ENCODE results near the gene RAB35. TPM values are rescaled to one million over a fixed set of nuclear protein-coding genes. Genes with fewer than 3 reads are reported as not detected.
A peak's percentile ranks its signal among the peaks of the same experiment; 100 is the strongest.

Gene RAB35
- total RNA-seq, 2 donors from 2014 or later = 47.8 to 52.7 TPM

- intact Hi-C loops (cut with DNase I, micrococcal nuclease) = no loop called here
- DNase-seq (no peak), ATAC-seq (no peak)
Observed at GRCh38 chr12:120071493-120072020, 45.0 kb downstream of the RAB35 start.

GRCh38 chr12:120069278-120069677, 47.3 kb downstream of the RAB35 start:
- intact Hi-C loops (cut with DNase I, micrococcal nuclease) = no loop called here
- ATAC-seq (no peak), DNase-seq (no peak)

- ATAC-seq (no peak), DNase-seq (no peak)
- intact Hi-C loops (cut with DNase I, micrococcal nuclease) = no loop called here
Observed at GRCh38 chr12:120067901-120068300, 48.7 kb downstream of the RAB35 start.

GRCh38 chr12:120067084-120067869, 49.3 kb downstream of the RAB35 start:
- ATAC-seq (no peak), DNase-seq (no peak)
- intact Hi-C loops (cut with DNase I, micrococcal nuclease) = no loop called here

DNA sequence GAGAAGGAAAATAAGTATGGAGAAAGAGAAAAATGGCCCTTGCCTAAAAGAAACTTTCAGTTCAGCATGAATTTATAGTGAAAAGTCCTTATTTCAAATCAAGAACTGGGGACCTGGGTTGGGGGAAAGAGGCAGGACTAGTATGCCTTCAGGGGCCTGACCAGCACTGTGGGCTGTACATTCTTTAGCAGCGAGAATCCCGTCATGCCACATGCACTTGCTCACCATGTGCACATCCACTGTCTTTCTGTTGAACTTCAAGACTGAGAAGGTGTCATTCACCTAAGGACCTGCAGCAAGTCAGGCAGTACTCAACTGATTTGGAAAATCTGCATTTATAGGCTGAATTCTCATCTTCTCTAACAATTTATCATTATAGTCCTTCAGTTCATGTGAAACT, 50.2 kb downstream of the RAB35 start:
- DNase-seq (no peak), ATAC-seq (no peak)
- intact Hi-C loops (cut with DNase I, micrococcal nuclease) = no loop called here

GRCh38 chr12:120065472-120065871, 51.1 kb downstream of the RAB35 start:
- intact Hi-C loops (cut with DNase I, micrococcal nuclease) = no loop called here
- no peak for ATAC-seq

DNA sequence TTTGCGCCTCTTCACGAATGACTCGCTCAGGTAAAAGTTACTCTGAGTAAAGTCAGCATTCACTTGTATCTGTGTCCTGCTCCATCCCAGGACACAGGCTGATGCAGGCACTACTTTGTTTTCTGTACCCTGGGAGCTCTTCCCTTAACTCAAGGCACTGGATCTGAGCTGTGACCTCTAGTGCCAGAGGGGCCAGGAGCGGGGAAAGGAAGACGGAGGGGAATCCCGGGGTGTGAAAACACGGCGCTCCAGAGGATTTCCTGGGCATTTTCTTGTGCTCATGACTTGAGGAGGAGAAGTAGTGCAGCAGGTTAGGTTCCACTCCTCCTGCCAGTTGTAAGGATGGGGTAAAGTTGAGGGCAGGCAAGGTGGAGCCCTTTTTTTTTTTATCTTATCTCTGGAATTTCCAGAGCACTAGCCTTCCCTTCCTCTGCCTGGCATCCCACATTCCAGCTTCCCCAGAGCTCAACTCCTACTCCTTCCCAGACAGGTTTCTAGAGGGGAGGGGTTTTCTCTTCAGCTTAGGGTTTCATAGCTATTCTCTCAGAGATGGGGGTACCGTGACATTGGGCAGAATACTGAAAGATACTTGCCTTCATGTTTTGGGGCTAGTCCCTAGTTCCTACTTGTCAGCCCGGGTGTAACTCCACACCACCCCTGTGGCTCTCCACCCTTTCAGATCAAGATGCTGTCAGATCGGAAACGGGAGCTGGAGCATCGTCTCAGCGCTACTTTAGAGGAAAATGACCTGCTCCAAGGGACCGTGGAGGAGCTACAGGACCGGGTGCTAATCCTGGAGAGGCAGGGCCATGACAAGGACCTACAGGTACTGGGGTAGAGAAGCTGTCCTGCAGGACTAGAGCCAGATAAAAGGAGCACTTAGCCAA, 52.3 kb downstream of the RAB35 start:
- intact Hi-C loops (cut with DNase I, micrococcal nuclease) = no loop called here
- DNase-seq (no peak), ATAC-seq (no peak)

More at GRCh38 chr12:120065472-120065871, 51.1 kb downstream of the RAB35 start:
- no peak for DNase-seq

- ATAC-seq (no peak), DNase-seq (no peak)
- intact Hi-C loops (cut with DNase I, micrococcal nuclease) = no loop called here
Observed at GRCh38 chr12:120062976-120063579, 53.5 kb downstream of the RAB35 start.

GRCh38 chr12:120061575-120062214, 54.9 kb downstream of the RAB35 start:
- no peak for ATAC-seq
- no peak for DNase-seq
- intact Hi-C loops (cut with DNase I, micrococcal nuclease) = no loop called here

DNA sequence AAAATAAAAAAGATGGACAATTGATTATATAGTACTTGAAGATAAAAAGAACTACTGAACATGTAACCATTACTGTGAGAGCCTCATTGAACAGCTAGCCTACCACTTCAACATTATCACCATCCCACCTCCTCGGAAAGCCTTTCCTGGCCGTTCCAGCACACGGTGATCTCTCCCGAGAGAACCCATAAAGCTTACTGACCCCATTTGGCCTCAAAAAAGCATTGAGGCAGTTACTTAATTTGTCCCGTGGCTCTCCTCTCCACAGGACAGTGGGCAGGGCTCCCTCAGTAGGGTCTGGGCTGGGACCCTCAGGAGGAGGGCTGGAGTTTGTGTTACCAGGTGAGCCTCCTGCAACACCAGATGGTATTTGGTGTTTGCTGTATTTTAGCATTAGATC, 55.8 kb downstream of the RAB35 start:
- no peak for ATAC-seq
- DNase-seq = no peak
- intact Hi-C loops (cut with DNase I, micrococcal nuclease) = no loop called here

DNA sequence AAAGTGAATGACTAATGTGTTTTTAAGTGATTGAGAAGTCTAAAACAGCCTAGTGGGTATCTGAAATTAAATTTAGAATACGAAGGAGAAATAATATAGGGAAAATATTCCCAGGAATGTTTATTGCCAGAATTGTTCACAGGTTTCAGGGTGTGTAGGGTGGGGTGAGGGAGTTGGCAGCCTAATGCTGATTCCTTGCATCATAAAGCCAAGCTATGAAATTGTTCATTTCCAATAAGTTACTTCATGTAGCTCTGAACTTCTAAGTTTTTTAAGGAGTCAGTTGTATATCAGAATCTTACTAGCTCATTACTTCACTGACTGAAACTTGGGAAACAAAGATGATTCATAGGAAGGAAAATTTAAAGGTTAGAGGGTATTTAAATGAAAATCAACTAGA, 56.4 kb downstream of the RAB35 start:
- DNase-seq (no peak), ATAC-seq (peak; percentile 78)
- intact Hi-C loops (cut with DNase I, micrococcal nuclease) = no loop called here

- no peak for ATAC-seq
- DNase-seq = no peak
- intact Hi-C loops (cut with DNase I, micrococcal nuclease) = no loop called here
Observed at GRCh38 chr12:120056739-120057138, 59.8 kb downstream of the RAB35 start.

GRCh38 chr12:120055231-120056000, 61.1 kb downstream of the RAB35 start:
- intact Hi-C loops (cut with DNase I, micrococcal nuclease) = no loop called here
- no peak for ATAC-seq
- DNase-seq = no peak

GRCh38 chr12:120054293-120054692, 62.3 kb downstream of the RAB35 start:
- no peak for DNase-seq
- intact Hi-C loops (cut with DNase I, micrococcal nuclease) = no loop called here
- ATAC-seq = no peak

- no peak for DNase-seq
- ATAC-seq = no peak
- intact Hi-C loops (cut with DNase I, micrococcal nuclease) = no loop called here
Observed at GRCh38 chr12:120051535-120051934, 65.0 kb downstream of the RAB35 start.

DNA sequence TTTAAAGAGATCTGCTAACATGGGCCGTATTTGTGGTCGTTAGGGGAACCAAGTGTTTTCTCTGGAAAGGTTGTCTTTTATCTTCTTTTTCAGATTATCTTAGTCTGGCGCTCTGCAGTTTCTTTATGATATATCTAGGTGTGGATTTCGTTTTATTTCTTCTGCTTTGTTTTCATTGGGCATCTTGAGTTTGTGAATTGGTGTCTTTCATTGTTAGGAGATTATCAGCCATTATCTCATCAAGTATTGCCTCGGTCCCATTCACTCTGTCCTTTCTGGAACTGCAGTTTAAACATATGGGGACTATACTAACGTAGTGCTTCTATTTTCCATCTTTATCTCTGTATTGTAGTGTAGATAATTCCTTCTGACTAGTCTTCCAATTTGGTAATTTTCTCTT, 67.1 kb downstream of the RAB35 start:
- intact Hi-C loops (cut with DNase I, micrococcal nuclease) = no loop called here
- ATAC-seq = no peak

DNA sequence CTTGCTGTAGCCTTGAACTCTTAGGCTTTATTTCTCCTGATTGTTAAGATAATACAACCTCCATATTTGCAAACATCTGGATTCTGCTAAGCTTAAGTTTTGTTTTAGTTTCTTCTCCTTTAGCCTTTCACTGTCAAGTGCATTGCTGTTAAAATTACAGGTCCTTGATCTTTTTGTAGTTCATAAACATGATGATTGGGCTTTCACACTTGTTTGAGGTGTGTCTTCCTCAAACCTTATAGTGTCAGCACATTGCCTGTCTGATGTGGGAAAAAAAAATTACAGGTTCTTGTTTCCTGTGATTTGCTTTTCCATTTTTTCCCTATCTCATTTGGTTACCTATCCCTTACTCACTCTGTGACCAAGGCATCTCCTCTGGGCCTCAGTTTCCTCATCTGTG, 68.3 kb downstream of the RAB35 start:
- ATAC-seq (no peak), DNase-seq (no peak)
- intact Hi-C loops (cut with DNase I, micrococcal nuclease) = no loop called here

More for the DNA sequence above, 67.1 kb downstream of the RAB35 start:
- no peak for DNase-seq

GRCh38 chr12:120047072-120047471, 69.5 kb downstream of the RAB35 start:
- intact Hi-C loops (cut with DNase I, micrococcal nuclease) = no loop called here
- ATAC-seq = no peak

More at GRCh38 chr12:120047072-120047471, 69.5 kb downstream of the RAB35 start:
- DNase-seq = no peak
